Fibroblast of upper back skin (primary cell): ENCODE data around the gene GYG2.
"Not testable (repeated sequence)": the region's sequence is repeated elsewhere in the genome, so short reads cannot be mapped to it uniquely, and the experiment has no call there.

Source experiments
- DNase-seq: peaks from one replicate; pipeline ENCODE4 v3.0.0-alpha.2; 2013

The GYG2 gene

DNA sequence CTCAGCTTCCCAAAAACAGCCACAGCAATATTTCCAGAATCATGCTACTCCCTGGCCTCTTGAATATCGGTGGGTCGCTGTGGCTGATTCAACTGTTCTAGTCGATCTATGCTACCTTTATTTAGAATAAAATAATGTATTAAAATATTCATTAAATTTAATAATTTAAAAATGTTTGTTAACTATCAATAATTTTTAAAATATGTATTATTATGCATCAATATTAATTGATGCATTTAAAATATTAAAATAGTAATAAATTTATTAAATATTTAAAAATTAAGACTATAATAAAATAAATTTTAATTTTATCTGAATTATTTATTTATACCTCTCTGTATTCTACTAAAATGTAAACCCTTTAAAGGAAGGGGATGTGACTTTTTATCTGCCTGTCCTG lies 81.4 kb downstream of the GYG2 start:
- DNase-seq = no peak

DNA sequence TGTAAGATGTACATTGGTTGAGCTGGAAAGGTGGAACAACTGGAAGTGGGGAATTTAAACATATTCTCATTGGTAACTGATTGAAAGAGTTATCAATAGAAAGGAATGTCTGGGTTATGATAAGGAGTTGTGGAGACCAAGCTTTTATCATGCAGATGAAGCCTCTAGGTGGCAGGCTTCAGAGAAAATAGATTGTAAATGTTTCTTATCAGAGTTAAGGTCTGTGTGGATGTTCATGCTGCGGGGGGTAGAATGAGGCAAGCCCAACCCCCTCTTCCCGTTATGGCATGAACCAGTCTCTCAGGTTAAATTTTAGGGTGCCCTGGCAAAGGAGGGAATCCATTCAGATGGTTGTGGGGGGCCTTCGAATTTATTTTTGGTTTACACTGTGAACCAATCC lies 84.4 kb downstream of the GYG2 start:
- DNase-seq = no peak

- DNase-seq = no peak
Measured at GRCh38 chrX:2917767-2918166, 89.0 kb downstream of the GYG2 start.

- DNase-seq = no peak
Measured at GRCh38 chrX:2921193-2921592, 92.5 kb downstream of the GYG2 start.

GRCh38 chrX:2921750-2922149 lies 93.0 kb downstream of the GYG2 start:
- no peak for DNase-seq

GRCh38 chrX:2924151-2924550 lies 95.4 kb downstream of the GYG2 start:
- DNase-seq = no peak

- DNase-seq = not testable (repeated sequence)
Measured at GRCh38 chrX:2926255-2926654, 97.5 kb downstream of the GYG2 start.

DNA sequence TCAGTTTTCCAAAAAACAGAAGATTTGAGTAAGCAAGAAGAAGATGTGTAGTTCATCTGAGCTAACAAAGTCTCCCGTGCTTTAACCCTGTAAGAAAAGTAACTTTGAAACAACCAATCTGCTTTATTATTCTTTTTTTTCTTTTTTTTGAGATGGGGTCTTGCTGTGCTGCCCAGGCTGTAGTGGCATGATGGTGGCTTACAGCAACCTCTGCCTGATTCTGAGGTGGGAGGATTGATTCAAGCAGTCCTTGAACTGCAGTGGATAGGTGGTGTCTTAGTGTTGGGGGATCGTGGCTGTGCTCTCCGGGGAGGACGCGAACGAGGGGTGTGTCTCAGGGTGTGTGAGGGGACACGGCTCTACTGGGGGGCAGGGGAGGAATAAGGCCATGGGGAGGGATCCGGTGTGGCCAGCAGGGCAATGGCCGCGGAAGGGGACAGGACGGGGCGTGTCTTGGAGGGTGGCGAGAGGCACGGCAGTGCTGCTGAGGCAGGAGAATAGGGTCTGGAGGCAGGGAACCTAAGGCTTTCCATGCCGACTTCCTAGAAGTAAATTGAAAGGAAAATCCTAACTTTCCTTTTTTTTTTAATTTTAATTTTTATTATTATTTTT lies 98.0 kb downstream of the GYG2 start:
- no peak for DNase-seq

GRCh38 chrX:2928191-2928582 lies 99.5 kb downstream of the GYG2 start:
- peak; percentile 70 for DNase-seq

DNA sequence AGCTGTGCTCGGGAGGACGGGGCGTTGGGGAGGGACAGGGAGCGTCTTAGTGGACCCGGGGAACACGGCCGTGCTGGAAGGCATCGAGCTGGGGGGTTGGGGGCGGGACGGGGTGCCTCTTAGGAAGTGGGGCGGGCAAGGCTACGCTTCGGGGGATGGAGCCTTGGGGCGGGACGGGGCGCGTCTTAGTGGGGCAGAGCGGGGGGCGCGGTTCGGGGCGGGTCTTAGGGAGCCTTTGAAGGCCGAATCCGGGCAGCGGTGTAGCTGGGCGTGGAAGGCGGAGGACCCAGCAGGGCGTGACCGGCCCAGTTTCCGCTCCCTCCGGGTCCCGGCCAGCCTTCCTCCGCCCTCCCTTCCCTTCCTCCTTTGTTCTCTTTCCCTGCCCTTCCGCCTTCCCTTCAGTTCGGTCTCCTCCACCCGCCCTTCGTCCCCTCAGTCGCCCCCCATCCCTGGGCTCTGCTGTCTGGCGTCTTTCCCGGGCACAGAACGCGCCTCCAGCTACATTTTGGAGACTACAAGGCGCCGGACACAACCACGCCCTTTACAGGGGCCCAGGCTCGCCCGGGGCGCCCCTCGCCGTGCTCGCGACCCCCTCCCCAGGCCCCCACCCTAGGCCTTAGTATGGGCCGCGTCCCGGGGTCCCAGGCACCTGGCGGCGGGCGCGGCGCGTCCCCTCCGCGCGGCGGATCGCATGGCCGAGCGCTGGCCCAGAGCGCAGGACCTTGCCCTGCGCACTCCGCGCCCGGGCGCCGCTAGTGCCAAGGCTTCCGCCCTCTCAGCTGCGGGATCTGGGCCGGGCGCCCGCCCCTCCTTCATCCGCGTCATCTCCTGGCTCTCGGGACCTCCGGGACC lies 100.1 kb downstream of the GYG2 start, which contains the start of gene ARSD:
TSS of gene ARSD (minus strand) at position 757 of the 852 bp plus-strand sequence. CDS start at position 693, 64 bp downstream.
- DNase-seq = peak; percentile 87

GRCh38 chrX:2931155-2931554 lies 102.4 kb downstream of the GYG2 start:
- DNase-seq = no peak

DNA sequence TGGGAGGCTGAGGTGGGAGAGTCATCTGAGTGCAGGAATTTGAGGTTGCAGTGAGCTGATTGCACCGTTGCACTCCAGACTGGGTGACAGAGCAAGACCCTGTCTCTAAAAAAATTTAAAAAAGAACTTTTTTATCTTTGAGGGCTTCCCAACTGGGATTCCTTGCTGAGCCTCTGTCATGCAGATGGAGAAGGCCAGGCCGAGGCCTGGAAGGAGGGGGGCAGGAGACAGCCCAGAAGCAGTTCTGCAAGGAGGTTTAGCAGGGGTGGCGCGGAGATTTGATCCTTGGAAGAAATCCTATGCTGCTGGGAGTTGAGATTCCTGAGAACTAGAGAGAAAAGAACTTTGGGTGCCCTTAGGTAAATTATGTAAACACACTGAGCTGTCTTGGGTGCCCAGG lies 102.9 kb downstream of the GYG2 start:
- no peak for DNase-seq
